COLO668 (cell line): ENCODE results near the gene EEFSEC.

ENCODE experiments used
- DNase-seq: peaks from one replicate; lab custom pipeline; 2025; ENCODE audit not compliant: unreplicated experiment; lab: John Stamatoyannopoulos, UW

EEFSEC gene

DNA sequence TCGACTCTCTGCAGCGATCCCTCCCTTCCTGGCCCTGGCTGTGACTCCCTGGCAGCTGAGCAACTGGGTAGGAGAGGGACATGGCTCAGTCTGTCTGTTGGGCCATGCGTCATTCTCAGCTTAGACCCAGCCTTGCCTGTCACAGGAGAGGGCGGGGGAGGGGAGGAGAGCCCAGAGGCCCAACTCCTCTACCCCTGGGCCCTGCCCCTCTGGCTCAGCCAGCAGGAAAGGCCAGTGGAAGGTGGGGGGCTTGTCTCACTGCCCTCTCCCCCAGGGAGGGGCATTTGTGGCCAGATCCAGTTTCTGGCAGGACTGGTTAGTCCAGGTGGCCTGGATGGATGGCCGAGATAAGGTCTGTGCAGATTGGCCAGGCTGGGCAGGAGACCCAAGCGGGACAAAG lies 281.8 kb downstream of the EEFSEC start:
- DNase-seq: no peak

DNA sequence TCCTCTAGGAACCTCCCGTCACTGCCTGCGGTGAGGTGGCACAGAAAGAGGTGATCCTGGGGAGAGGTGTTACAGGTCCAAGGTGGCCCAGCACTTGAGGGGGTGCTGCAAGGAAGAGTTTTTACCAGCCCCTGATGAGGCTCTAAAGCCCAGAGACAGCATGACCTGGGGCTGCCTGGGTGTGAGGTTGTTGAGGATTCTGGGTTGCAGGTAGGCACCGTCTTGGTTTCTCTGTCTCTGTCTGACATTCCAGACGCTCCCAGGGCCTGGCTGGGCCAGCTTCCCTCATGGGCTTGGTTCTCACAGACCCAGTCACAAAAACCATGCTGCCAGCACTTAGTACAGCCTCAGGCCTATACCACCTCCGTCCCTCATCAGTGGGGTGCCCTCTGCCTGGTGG lies 282.3 kb downstream of the EEFSEC start:
- no peak for DNase-seq

DNA sequence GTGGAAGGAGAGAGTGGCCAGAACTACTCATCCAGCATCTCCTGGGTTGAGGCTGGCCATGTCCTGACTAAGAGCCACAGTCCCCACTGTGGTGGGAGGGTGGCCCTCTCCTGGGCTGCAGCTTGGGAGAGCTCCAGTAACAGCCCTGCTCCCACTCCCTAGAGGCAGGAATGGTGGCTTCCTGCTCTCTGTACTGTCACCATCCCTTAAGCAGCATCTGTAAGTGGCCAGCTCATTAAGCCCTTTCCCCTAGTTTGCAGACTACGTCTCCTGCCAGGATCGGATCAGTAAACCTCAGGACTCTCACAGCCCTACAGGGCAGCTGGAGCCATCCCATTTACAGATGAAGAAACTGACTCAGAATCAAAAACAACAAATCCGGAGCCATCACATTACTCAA lies 282.9 kb downstream of the EEFSEC start:
- no peak for DNase-seq

- DNase-seq: no peak
Measured at GRCh38 chr3:128438488-128439072, 285.3 kb downstream of the EEFSEC start.

DNA sequence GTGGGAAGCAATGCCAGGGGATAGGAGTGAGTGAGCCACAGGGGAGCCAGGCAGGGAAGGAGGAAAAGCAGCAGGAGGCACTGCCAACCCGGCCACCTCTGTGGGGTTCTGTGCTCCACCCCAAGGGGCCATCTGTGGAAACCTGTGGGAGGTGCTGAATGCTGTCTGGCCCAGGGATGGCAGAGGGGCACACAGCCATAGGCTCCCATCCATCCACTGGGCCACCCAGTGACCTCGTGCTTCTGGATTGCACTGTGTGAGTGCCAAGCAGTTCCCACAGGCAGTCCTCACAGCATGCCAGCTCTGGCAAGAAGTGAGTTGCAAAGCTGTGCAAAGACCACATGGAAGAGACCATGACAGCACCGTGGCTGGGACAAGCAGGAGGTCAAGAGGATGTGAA lies 285.9 kb downstream of the EEFSEC start:
- no peak for DNase-seq

GRCh38 chr3:128442070-128442469 lies 288.8 kb downstream of the EEFSEC start:
- no peak for DNase-seq

DNA sequence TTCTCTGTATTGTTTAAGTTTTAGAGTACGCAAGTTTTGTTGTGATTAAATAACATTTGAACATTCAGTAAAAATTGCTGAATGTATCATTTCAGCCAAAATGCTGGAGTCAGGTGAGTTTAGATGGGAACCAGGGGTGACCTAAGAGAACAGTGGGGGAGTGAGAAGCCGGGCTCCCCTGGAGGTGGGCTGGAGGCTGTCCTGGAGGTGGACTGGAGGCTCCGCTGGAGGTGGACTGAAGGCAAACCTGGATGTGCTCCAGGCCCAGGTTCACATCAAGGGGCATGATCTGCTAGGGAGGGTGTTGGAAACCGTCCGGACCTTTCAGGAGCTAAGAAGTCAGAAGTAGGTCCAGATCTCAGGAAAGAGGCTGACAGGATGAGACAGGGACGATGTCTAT lies 289.7 kb downstream of the EEFSEC start:
- no peak for DNase-seq

DNA sequence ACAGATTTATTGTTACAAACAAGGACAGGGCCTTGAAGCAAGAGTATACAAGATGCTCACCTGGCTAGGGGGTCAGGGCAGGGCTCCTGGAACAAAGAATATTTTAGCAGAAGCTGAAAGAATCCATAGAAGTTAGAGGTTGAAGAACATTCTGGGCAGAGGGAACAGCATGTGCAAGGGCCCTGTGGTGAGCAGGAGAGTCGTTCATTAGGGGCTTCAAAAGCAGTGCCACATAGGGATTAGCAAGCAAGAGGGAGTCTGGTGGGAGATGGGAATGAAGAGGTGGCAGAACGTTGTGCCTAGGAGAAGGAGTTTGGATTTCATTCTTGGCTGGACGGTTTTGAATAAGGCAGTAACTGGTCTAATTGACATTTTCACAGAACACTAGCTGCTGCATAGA lies 290.5 kb downstream of the EEFSEC start:
- no peak for DNase-seq

- no peak for DNase-seq
Measured at GRCh38 chr3:128445357-128445756, 292.1 kb downstream of the EEFSEC start.

GRCh38 chr3:128446821-128447220 lies 293.5 kb downstream of the EEFSEC start:
- DNase-seq: no peak

DNA sequence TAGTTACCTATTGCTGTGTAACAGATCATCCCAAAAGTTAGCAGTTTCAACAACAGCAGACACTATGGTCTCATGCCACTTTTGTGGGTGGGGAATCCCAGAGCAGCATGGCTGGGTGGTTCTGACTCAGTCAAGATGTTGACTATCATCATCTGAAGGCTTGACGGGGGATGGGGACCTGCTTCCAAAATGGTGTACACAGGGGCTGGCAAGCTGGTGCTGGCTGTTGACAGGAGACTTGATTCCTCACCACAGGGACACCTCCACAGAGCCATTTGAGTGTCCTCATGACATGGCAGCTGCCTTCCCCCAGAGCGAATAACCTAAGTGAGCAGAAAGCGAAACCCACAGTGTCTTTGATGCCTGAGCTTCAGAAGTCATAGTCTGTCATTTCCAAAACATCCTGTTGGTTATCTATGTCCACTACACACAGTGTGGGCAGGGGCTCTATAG lies 294.3 kb downstream of the EEFSEC start:
- DNase-seq: no peak

DNA sequence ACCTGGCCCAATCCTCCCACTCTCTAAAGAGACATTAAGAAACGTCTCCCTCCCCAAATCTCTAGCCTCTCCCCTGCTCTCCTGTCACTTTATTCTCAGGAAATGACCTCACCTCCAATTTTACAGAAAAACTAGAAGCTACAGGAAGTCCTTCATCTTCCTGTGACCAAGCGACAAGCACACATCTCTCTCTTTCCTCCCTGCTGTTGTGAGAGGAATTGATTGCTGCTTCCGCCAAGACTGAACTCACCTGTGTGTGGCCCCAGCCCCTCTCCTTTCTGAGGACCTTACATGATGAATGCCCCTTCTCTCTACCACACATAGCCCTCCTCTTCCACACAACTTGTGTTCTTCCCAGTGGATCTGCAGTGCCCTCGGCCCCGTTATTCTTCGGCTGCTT lies 295.2 kb downstream of the EEFSEC start:
- no peak for DNase-seq

DNA sequence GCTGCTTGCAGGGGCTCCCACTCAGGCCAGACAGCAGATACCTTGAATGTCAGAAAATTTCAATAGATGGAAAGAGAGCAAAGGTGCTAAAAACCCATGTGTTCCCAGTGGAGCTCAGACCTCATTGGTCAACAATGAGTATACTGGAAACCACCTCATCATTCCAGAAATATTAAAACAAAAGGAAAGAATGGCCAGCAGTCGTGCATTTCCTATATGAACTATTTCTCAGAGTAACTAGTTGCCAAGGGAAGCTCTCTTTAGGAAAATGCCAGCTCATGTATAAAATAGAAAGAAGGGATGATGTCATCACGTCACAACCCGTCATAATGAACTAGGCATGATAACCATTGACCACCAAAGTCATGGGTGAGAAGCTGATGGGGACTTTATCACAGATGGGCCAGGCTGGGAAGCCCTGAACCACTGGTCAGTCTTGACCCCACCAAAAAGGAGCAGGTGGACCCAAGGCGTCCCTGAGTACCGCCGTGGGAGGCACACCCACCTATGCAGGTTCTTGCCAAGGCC lies 295.9 kb downstream of the EEFSEC start:
- DNase-seq: no peak

DNA sequence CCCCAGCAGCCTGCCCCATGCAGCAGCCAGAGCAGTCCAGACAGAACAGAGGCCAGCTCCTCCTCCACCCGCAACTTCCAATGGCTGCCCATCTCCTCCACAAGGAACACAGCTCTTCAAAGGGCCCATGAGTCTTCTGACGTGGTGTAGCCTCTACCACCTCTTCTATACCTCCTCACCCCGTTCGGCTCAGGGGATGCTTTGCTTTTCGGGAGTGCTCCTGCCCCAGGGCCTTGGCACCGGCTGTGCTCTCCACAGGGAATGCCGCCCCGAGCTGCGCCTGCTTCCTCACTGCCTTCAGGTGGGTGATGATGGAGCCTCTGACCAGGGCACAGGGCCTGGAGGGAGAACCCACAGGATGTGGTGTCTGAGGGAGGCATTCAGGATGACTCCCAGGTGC lies 298.8 kb downstream of the EEFSEC start:
- DNase-seq: no peak

- DNase-seq: no peak
Measured at GRCh38 chr3:128452678-128453275, 299.5 kb downstream of the EEFSEC start.

DNA sequence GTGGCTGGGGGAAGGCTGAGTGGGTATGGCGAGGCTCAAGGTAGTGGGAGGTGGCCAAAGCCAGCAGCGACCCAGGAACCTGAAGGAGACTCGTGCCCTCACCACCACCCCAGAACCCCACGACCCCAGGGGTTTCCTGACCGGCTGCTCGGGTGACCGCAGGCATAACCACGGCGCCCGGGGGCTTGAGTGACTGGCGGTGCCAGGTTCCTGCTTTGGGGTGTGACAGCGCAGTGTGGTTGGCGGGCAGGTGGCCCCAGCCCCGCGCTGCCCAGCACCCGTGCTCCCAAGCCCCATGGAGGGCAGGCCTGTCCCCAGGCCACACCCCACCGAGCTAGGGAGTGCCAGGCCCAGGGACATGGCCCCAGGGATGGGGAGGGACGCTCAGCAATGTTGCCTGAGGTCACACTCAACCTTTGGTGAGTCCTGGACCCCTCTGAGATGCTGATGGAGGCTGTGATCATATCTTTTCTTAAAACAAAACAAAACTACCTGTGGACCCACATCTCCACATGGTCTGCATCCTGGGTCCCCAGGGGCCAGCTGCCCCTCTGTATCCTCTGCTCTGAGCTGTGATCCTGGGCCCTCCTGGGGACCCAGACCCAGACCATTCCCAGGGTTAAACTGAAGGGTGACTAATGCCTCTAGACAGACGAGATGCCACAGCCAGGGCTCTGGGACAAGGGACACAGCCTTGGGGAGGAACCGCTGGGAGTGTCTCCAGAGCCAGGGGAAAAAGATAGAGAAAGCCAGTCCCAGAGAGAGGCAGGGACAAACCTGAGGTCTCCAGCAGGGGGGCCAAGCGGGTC lies 300.4 kb downstream of the EEFSEC start:
- DNase-seq: no peak

DNA sequence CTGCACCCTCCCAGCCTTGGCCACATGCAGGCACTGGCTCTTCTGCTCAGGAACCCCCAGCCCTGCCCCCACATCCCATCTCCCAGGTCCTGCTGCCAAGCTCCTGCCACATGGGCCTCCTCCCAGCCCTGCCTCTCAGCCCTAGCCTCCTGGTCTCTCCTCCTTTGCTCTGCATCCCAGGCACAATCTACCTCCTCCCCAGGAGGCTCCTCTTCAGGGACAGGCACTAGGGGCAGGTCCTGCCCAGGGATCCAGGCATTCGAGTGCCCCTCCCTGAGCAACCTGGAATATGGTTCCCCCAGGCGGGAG lies 301.0 kb downstream of the EEFSEC start:
- no peak for DNase-seq

- no peak for DNase-seq
Measured at GRCh38 chr3:128455116-128455515, 301.8 kb downstream of the EEFSEC start.

DNA sequence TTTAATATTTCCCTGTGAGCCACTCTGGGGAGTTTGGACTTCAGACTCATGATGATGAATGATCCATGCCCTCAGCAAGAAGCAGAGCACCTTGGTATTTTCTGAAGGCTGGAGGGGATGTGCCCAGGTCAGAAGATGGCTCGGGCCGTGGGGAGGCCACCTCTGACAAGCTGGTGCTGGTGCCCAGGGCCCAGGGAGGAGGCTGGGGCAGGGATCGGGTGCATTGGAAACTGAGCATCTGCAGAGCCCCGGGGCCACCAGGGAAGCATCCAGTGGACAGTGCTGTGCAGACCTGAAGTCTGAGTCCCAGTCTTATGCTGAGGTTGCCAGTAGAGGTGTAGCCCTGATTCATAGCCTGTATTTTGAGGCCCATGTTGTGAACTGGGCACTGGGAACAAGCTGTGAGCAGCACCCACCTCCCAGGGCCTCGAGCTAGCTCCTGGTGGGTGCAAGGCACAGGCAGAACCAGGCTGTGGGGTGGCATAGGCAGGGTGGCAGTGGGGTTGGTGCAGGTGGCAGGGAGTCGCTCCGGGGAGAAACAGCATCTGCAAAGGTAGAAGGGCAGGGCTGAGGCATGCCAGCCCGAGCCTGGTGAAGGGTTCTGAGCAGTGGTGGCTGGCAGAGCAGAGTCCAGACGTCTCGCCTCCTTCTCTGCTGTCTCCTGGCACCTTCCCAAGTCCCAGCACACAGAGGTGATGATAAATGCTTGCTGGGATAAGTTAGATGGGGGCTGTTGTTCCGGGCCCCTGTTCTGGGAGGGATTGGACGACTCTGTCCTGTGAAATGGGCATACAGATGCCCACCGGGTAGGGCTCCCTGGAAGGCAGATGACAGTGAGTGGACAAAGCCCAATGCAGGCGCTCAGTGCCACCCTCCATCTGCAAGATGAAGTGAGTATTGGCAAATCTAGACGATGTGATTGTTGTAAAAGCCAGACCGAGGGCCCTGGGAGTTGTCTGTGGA lies 302.8 kb downstream of the EEFSEC start:
- DNase-seq: no peak

- DNase-seq: no peak
Measured at GRCh38 chr3:128456776-128457715, 303.8 kb downstream of the EEFSEC start.
